Coronary artery (tissue), 2 donors: ENCODE measurements around the gene RALGPS2.

Experiments used
- DNase-seq: peaks from one replicate; pipeline ENCODE4 v3.0.0-alpha.2; 2017; ENCODE audit warnings: low spot score
- H3K27ac ChIP-seq, 2 donors: fragments of 200-600 bp; sonication (generic); one replicate each; pipeline ENCODE4 v1.5.1; 2016 to 2019
- H3K4me3 ChIP-seq: fragments of 200-600 bp; sonication (generic); 2 replicates; pipeline ENCODE4 v1.5.1; 2016; ENCODE audit warnings: mild to moderate bottlenecking, moderate library complexity
- CTCF ChIP-seq: fragments of 200-600 bp; sonication (generic); IDR thresholded peaks from one replicate; pipeline ENCODE4 v1.5.1; 2019; ENCODE audit warnings: antibody characterized with exemption

Gene RALGPS2

DNA sequence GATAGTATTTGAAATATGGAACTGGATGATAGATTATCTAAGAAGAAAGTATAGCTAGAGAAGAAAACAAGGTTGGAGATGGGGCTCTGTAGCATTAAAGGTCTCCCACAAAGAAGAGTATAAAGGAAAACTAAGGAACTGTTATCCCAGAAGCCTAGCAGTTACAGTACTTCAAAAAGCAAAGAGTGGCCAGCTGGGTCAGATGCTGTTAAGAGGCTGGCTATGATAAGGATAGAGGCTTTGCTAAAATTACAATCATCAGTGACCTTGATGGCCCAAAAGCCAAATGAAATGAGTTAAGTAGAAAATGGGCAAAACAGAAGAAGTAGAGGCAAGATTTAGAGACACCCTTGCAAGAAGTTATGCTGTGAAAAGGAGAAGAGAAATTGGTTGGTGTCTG is 170.9 kb downstream of the RALGPS2 start:
- H3K4me3 ChIP-seq = no peak overlapping the region
- DNase-seq = no peak
- TF ChIP-seq CTCF = no peak
- H3K27ac ChIP-seq = no peak overlapping the region

- no peak overlapping the region for H3K27ac ChIP-seq
- no peak overlapping the region for H3K4me3 ChIP-seq
- no peak for TF ChIP-seq CTCF
- DNase-seq = no peak
Observed at GRCh38 chr1:178898401-178898800, 173.4 kb downstream of the RALGPS2 start.

GRCh38 chr1:178899402-178899801 is 174.4 kb downstream of the RALGPS2 start:
- no peak overlapping the region for H3K4me3 ChIP-seq
- TF ChIP-seq CTCF = no peak
- no peak overlapping the region for H3K27ac ChIP-seq
- no peak for DNase-seq

- H3K4me3 ChIP-seq = no peak overlapping the region
- no peak for TF ChIP-seq CTCF
- H3K27ac ChIP-seq = no peak overlapping the region
- DNase-seq = no peak
Observed at GRCh38 chr1:178901482-178902125, 176.6 kb downstream of the RALGPS2 start.

GRCh38 chr1:178908358-178908757 is 183.3 kb downstream of the RALGPS2 start:
- TF ChIP-seq CTCF = no peak
- Histone ChIP-seq H3K4me3 (no peak overlapping the region), H3K27ac (no peak overlapping the region)
- DNase-seq = no peak

GRCh38 chr1:178910023-178910422 is 185.0 kb downstream of the RALGPS2 start:
- H3K4me3 ChIP-seq = no peak overlapping the region
- H3K27ac ChIP-seq = no peak overlapping the region
- TF ChIP-seq CTCF = no peak
- DNase-seq = no peak

GRCh38 chr1:178912597-178912996 is 187.6 kb downstream of the RALGPS2 start:
- TF ChIP-seq CTCF = no peak
- H3K27ac ChIP-seq = no peak overlapping the region
- no peak overlapping the region for H3K4me3 ChIP-seq
- no peak for DNase-seq
